Coronary artery (tissue), 2 donors: Measurements from ENCODE around the gene PTP4A2.

Experiments
- DNase-seq: peaks from one replicate; pipeline ENCODE4 v3.0.0-alpha.2; 2017; ENCODE audit warnings: low spot score
- H3K27ac ChIP-seq, 2 donors: fragments of 200-600 bp; sonication (generic); one replicate each; pipeline ENCODE4 v1.5.1; 2016 to 2019
- H3K4me3 ChIP-seq: fragments of 200-600 bp; sonication (generic); 2 replicates; pipeline ENCODE4 v1.5.1; 2016; ENCODE audit warnings: mild to moderate bottlenecking, moderate library complexity
- CTCF ChIP-seq: fragments of 200-600 bp; sonication (generic); IDR thresholded peaks from one replicate; pipeline ENCODE4 v1.5.1; 2019; ENCODE audit warnings: antibody characterized with exemption

PTP4A2 gene

GRCh38 chr1:31881688-31882000 is 56.5 kb downstream of the PTP4A2 start:
- no peak for DNase-seq
- TF ChIP-seq CTCF, result no peak
- H3K27ac ChIP-seq, result no peak overlapping the region
- no peak overlapping the region for H3K4me3 ChIP-seq

- no peak for DNase-seq
- H3K4me3 ChIP-seq, result no peak overlapping the region
- TF ChIP-seq CTCF, result no peak
- H3K27ac ChIP-seq, result no peak overlapping the region
These were observed 57.0 kb downstream of the PTP4A2 start for GRCh38 chr1:31880957-31881687.

- H3K4me3 ChIP-seq, result no peak overlapping the region
- no peak overlapping the region for H3K27ac ChIP-seq
- TF ChIP-seq CTCF, result no peak
- DNase-seq, result no peak
These were observed 58.1 kb downstream of the PTP4A2 start for GRCh38 chr1:31879981-31880608.

GRCh38 chr1:31878058-31878457 is 60.1 kb downstream of the PTP4A2 start:
- no peak for DNase-seq
- no peak for TF ChIP-seq CTCF
- H3K4me3 ChIP-seq, result no peak overlapping the region
- no peak overlapping the region for H3K27ac ChIP-seq

DNA sequence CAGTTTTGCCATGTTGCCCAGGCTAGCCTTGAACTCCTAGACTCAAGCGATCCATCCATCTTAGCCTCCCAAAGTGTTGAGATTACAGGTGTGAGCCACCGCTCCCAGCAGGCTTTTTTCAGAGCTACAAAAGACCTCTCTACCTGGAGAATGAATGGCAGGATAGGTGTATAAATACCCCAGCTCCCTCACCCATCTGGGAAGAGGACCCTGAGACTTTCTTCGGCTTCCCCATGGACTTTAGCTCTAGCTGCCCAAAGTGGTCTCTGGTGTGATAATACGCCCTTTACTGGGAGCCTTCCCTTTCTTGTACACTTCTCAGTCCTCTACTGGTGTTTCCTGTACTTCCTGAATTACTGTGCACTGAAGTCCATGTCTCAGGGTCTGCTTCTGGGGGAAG is 60.6 kb downstream of the PTP4A2 start:
- Histone ChIP-seq H3K4me3 (no peak overlapping the region), H3K27ac (no peak overlapping the region)
- no peak for TF ChIP-seq CTCF
- DNase-seq, result no peak

DNA sequence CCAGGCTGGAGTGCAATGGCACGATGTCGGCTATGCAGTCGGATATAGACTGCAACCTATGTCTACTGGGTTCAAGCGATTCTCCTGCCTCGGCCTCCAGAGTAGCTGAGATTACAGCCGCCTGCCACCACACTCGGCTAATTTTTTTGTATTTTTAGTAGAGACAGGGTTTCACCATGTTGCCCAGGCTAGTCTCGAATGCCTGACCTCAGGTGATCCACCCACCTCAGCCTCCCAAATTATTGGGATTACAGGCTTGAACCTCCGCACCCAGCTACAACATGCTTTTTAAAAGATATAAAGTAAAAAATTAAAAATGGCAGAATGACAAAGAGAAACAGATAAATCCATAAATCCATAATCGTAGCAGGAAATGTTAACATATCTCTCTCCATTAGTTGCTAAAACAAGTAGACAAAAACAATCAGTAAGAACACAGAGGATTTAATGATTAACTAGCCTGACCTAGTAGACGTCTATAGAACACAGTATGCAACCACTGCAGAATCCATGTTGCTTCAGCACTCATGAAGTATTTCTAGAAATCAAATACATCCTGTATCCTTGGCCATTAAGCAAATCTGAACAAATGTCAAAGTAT is 62.4 kb downstream of the PTP4A2 start:
- Histone ChIP-seq H3K27ac (no peak overlapping the region), H3K4me3 (no peak overlapping the region)
- no peak for TF ChIP-seq CTCF
- DNase-seq, result no peak

GRCh38 chr1:31874942-31875341 is 63.2 kb downstream of the PTP4A2 start:
- DNase-seq, result no peak
- no peak for TF ChIP-seq CTCF

More at GRCh38 chr1:31874942-31875341, 63.2 kb downstream of the PTP4A2 start:
- H3K4me3 ChIP-seq, result no peak overlapping the region
- no peak overlapping the region for H3K27ac ChIP-seq
